Endothelial cell of umbilical vein (primary cell): ENCODE data around the gene TMEM59. TPM values are rescaled to one million over a fixed set of nuclear protein-coding genes. Genes with fewer than 3 reads are reported as not detected.

Source experiments
- BruUV-seq: library from RNA; stranded (reverse); fragments of 400-500 nt; replicated peaks from 2 replicates; lab custom pipeline; 2021; lab: Mats Ljungman, UMichigan
- CTCF ChIA-PET: fragments of 300-600, 350-600 bp; sonication (Branson Sonifier 250); formaldehyde crosslinking; loops from one replicate; lab custom pipeline; 2021; ENCODE audit warnings: antibody characterized with exemption, inconsistent platforms; lab: Charles Lee
- POLR2A ChIA-PET: fragments of 300-600, 350-600 bp; sonication (Branson Sonifier 250); formaldehyde crosslinking; loops from one replicate; lab custom pipeline; 2021; ENCODE audit warnings: antibody characterized with exemption, inconsistent platforms; lab: Charles Lee
- DNase-seq: peaks from one replicate; pipeline ENCODE4 v3.0.0-alpha.2; 2011; ENCODE audit warnings: low read depth, low spot score
- FAIRE-seq: peaks from 2 replicates; lab custom pipeline; 2011; peaks lifted over from hg19 to GRCh38; lab: Jason Lieb, UNC
- H2AFZ ChIP-seq: 2 replicates; pipeline ENCODE4 v1.6.0; 2012; ENCODE audit warnings: low read depth, low read length, control low read depth, inconsistent platforms
- H3K27ac ChIP-seq: 2 replicates; pipeline ENCODE4 v1.5.1; 2011; ENCODE audit warnings: low read depth, mild to moderate bottlenecking, control low read depth, low read length, moderate library complexity; ENCODE audit not compliant: insufficient read depth
- H3K27me3 ChIP-seq, 2 experiments: 2 replicates each; pipeline versions ENCODE4 v1.6.0 to v1.6.1; 2011; ENCODE audit warnings: low read length in 2 of 2, mixed read lengths in 1 of 2; ENCODE audit not compliant: control insufficient read depth in 2 of 2, insufficient read depth in 2 of 2
- H3K36me3 ChIP-seq, 2 experiments: 2 replicates in 1 of 2; 3 replicates in 1 of 2; pipeline ENCODE4 v1.5.1; 2011; ENCODE audit warnings: low read length in 2 of 2, mild to moderate bottlenecking in 1 of 2, moderate library complexity in 1 of 2; ENCODE audit not compliant: control insufficient read depth in 2 of 2, insufficient read depth in 2 of 2; ENCODE audit errors: extremely low read depth in 1 of 2
- H3K4me1 ChIP-seq: 3 replicates; pipeline ENCODE4 v1.5.1; 2011; ENCODE audit warnings: mild to moderate bottlenecking, low read length; ENCODE audit not compliant: control insufficient read depth, insufficient read depth; ENCODE audit errors: extremely low read depth
- H3K4me2 ChIP-seq: 2 replicates; pipeline ENCODE4 v1.6.1; 2011; ENCODE audit warnings: low read length, control low read depth, mixed read lengths; ENCODE audit not compliant: insufficient read depth
- H3K4me3 ChIP-seq, 3 experiments: fragments of 200-600 bp in 1 of 3; sonication (generic), shearing (Covaris generic) in 1 of 3; replicated peaks in 1 of 3; 2 replicates each; pipeline ENCODE4 v1.5.1; 2011 to 2016; ENCODE audit warnings: control low read depth in 3 of 3, low read length in 3 of 3, mild to moderate bottlenecking in 2 of 3, inconsistent platforms in 1 of 3, low read depth in 1 of 3, moderate library complexity in 1 of 3; ENCODE audit not compliant: insufficient read depth in 1 of 3
- H3K79me2 ChIP-seq: 2 replicates; pipeline ENCODE4 v1.6.0; 2012; ENCODE audit warnings: low read length, inconsistent platforms; ENCODE audit not compliant: control insufficient read depth, insufficient read depth
- H3K9ac ChIP-seq: replicated peaks from 2 replicates; pipeline ENCODE3; 2011; ENCODE audit warnings: low read length, control low read depth; ENCODE audit not compliant: insufficient read depth; ENCODE audit errors: extremely low read depth
- H3K9me1 ChIP-seq: replicated peaks from 3 replicates; pipeline ENCODE4 v1.6.0; 2011; ENCODE audit warnings: mild to moderate bottlenecking, low read length; ENCODE audit not compliant: control insufficient read depth, insufficient read depth; ENCODE audit errors: extremely low read depth
- H3K9me3 ChIP-seq: replicated peaks from 2 replicates; pipeline ENCODE4 v1.5.1; 2012; ENCODE audit warnings: low read length, inconsistent platforms; ENCODE audit not compliant: control insufficient read depth, insufficient read depth
- H4K20me1 ChIP-seq: replicated peaks from 2 replicates; pipeline ENCODE3; 2011; ENCODE audit warnings: mild to moderate bottlenecking, low read length; ENCODE audit not compliant: control insufficient read depth, insufficient read depth; ENCODE audit errors: extremely low read depth
- EZH2 ChIP-seq: IDR thresholded peaks from 2 replicates; pipeline ENCODE4 v1.6.1; 2012; ENCODE audit warnings: borderline replicate concordance, low read depth, mild to moderate bottlenecking, moderate library complexity, low read length, inconsistent platforms; ENCODE audit not compliant: severe bottlenecking
- FOS ChIP-seq: IDR thresholded peaks from 2 replicates; pipeline ENCODE4 v1.6.1; 2011; ENCODE audit warnings: mild to moderate bottlenecking, low read length, moderate library complexity, borderline replicate concordance; ENCODE audit not compliant: insufficient read depth
- GATA2 ChIP-seq: IDR thresholded peaks from 2 replicates; pipeline ENCODE4 v1.7.0; 2011; ENCODE audit warnings: low read depth, mild to moderate bottlenecking, moderate library complexity, mixed read lengths, low read length; ENCODE audit not compliant: insufficient read length, insufficient read depth
- JUN ChIP-seq: IDR thresholded peaks from 2 replicates; pipeline ENCODE4 v1.6.1; 2011; ENCODE audit warnings: borderline replicate concordance, low read depth; ENCODE audit not compliant: insufficient read length, insufficient read depth
- MYC ChIP-seq: IDR thresholded peaks from one replicate; pipeline ENCODE4 v1.6.1; 2011; ENCODE audit warnings: mild to moderate bottlenecking, low read depth, low read length
- POLR2A ChIP-seq: IDR thresholded peaks from 2 replicates; pipeline ENCODE4 v1.6.1; 2012; ENCODE audit warnings: low read depth, mild to moderate bottlenecking, control low read depth, low read length
- POLR2AphosphoS5 ChIP-seq: IDR thresholded peaks from 2 replicates; pipeline ENCODE4 v1.6.1; 2012; ENCODE audit warnings: low read depth, mild to moderate bottlenecking, control low read depth, low read length, moderate library complexity; ENCODE audit not compliant: insufficient read depth
- dilution Hi-C: fragments of 300-500 bp; cut with MboI; formaldehyde crosslinking; loops from one replicate; pipeline ENCODE4 v1.15.0; 2019; ENCODE audit warnings: low sequenced_read_pairs; ENCODE audit not compliant: extremely low pct_ligation_motif_present
- intact Hi-C: fragments of 100-400 bp; cut with micrococcal nuclease; formaldehyde crosslinking; loops from one replicate; pipeline ENCODE4 v1.10.0; 2022
- polyA plus RNA-seq, 4 experiments: library from polyadenylated mRNA; depleted of rRNA in 3 of 4; stranded (reverse) in 3 of 4; unstranded in 1 of 4; fragments of >200 nt; gene quantifications; 2 replicates each; pipeline versions ENCODE4 v1.2.1 to v1.2.3, GENCODE V29; 2011 to 2012; ENCODE audit warnings: missing spikeins in 1 of 4
- total RNA-seq: library from RNA; stranded (reverse); gene quantifications from 2 replicates; pipeline ENCODE4 v1.2.3, GENCODE V29; 2021
- TF ChIP-seq, protein P1 (sequence below), 2 donors: IDR thresholded peaks; 1 replicate in 1 of 2; 2 replicates in 1 of 2; pipeline ENCODE4 v1.5.1; 2011; ENCODE audit warnings: low read length in 2 of 2, mild to moderate bottlenecking in 2 of 2, moderate library complexity in 2 of 2, control low read depth in 1 of 2, inconsistent platforms in 1 of 2, low read depth in 1 of 2; ENCODE audit not compliant: insufficient read depth in 1 of 2; ENCODE audit errors: extremely low read depth in 1 of 2
- TF ChIP-seq, protein P2 (sequence below): IDR thresholded peaks from 2 replicates; pipeline ENCODE4 v1.6.1; 2011; ENCODE audit not compliant: insufficient read depth, insufficient read length

TMEM59 gene
- total and polyA plus RNA-seq, 2 donors (not counting 3 experiments of a cell fraction or from before 2014, with no cell fraction given) = 196 to 281 TPM

DNA sequence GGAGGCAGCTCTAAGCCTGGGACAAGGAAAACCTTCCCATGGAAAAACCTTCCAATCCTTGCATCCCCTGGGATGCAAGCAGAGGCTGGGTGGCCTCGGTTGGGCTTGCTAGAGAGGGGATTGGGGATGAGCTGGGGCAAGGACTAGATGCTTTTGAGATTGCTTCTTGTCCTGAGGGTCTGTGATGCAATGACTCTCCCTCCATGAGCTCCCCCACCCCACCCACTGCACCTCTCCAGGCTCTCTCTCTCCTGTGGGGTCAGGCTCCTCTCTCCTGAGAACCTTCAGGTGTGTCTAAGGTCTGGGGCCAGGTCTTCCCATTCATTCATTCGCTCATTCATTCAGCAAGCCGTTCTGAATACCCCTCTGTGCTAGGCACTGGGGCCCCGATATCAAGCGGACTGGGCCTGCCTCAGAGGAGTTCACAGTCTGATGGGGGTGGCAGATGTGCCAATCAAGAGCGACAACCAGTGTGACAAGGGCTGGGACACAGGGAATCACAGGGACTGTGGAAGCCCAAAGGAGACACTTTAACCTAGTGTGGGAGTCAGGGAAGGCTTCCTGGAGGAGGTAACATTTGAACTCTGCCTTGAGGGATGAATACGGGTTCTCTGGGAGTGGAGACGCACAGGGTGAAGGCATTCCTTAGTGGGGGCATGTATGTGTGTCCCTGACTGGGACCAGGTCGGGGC, 41.5 kb downstream of the TMEM59 start:
- H3K9ac ChIP-seq = no peak overlapping the region
- TF ChIP-seq, protein P1, sequence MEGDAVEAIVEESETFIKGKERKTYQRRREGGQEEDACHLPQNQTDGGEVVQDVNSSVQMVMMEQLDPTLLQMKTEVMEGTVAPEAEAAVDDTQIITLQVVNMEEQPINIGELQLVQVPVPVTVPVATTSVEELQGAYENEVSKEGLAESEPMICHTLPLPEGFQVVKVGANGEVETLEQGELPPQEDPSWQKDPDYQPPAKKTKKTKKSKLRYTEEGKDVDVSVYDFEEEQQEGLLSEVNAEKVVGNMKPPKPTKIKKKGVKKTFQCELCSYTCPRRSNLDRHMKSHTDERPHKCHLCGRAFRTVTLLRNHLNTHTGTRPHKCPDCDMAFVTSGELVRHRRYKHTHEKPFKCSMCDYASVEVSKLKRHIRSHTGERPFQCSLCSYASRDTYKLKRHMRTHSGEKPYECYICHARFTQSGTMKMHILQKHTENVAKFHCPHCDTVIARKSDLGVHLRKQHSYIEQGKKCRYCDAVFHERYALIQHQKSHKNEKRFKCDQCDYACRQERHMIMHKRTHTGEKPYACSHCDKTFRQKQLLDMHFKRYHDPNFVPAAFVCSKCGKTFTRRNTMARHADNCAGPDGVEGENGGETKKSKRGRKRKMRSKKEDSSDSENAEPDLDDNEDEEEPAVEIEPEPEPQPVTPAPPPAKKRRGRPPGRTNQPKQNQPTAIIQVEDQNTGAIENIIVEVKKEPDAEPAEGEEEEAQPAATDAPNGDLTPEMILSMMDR (IDR thresholded peaks at IDR 0.05; ENCODE audit: extremely low read depth in 1 of 2, insufficient read depth in 1 of 2, low read depth in 1 of 2, low read length in 2 of 2) = no peak
- TF ChIP-seq JUN = no peak
- no peak for TF ChIP-seq EZH2
- TF ChIP-seq POLR2AphosphoS5 = no peak
- TF ChIP-seq FOS = no peak
- TF ChIP-seq, protein P2, sequence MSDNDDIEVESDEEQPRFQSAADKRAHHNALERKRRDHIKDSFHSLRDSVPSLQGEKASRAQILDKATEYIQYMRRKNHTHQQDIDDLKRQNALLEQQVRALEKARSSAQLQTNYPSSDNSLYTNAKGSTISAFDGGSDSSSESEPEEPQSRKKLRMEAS = no peak
- TF ChIP-seq POLR2A = no peak
- TF ChIP-seq MYC = no peak
- no peak for TF ChIP-seq GATA2
- H4K20me1 ChIP-seq = no peaks in the 10 kb centered on the region
- no peak overlapping the region for H3K27ac ChIP-seq
- H3K4me3 ChIP-seq = no peak overlapping the region
- no peaks in the 10 kb centered on the region for H3K79me2 ChIP-seq
- no TSS peak for BruUV-seq
- intact Hi-C loops (no loop called here), dilution Hi-C loops (no loop called here)
- no peaks in the 10 kb centered on the region for H3K9me1 ChIP-seq
- DNase-seq (no peak), FAIRE-seq (no peak)
- H2AFZ ChIP-seq = no peak overlapping the region
- no peaks in the 10 kb centered on the region for H3K4me1 ChIP-seq
- H3K36me3 ChIP-seq = no peaks in the 10 kb centered on the region
- H3K9me3 ChIP-seq = no peaks in the 10 kb centered on the region
- ChIA-PET CTCF (interaction anchor here (1.3 kb wide), 1 partner anchor 19 kb away, joined by 3 read pairs; no protein-coding TSS in a partner anchor), POLR2A (no interaction called here)
- H3K4me2 ChIP-seq = no peak overlapping the region
- peaks cover 0 to 5% of the 10 kb centered on the region in 2 experiments for H3K27me3 ChIP-seq
